Measurements from ENCODE around the gene PPP2R5E.

Gene PPP2R5E

GRCh38 chr14:63342371-63342770 is 200.8 kb downstream of the PPP2R5E start:
- TF ChIP-seq, protein P1, sequence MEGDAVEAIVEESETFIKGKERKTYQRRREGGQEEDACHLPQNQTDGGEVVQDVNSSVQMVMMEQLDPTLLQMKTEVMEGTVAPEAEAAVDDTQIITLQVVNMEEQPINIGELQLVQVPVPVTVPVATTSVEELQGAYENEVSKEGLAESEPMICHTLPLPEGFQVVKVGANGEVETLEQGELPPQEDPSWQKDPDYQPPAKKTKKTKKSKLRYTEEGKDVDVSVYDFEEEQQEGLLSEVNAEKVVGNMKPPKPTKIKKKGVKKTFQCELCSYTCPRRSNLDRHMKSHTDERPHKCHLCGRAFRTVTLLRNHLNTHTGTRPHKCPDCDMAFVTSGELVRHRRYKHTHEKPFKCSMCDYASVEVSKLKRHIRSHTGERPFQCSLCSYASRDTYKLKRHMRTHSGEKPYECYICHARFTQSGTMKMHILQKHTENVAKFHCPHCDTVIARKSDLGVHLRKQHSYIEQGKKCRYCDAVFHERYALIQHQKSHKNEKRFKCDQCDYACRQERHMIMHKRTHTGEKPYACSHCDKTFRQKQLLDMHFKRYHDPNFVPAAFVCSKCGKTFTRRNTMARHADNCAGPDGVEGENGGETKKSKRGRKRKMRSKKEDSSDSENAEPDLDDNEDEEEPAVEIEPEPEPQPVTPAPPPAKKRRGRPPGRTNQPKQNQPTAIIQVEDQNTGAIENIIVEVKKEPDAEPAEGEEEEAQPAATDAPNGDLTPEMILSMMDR (IDR thresholded peaks at IDR 0.05; ENCODE audit: borderline replicate concordance, insufficient read depth, low read depth, low read length) = no peak
- no peak overlapping the region for H3K4me3 ChIP-seq (ENCODE audit: low read depth, low read length)

DNA sequence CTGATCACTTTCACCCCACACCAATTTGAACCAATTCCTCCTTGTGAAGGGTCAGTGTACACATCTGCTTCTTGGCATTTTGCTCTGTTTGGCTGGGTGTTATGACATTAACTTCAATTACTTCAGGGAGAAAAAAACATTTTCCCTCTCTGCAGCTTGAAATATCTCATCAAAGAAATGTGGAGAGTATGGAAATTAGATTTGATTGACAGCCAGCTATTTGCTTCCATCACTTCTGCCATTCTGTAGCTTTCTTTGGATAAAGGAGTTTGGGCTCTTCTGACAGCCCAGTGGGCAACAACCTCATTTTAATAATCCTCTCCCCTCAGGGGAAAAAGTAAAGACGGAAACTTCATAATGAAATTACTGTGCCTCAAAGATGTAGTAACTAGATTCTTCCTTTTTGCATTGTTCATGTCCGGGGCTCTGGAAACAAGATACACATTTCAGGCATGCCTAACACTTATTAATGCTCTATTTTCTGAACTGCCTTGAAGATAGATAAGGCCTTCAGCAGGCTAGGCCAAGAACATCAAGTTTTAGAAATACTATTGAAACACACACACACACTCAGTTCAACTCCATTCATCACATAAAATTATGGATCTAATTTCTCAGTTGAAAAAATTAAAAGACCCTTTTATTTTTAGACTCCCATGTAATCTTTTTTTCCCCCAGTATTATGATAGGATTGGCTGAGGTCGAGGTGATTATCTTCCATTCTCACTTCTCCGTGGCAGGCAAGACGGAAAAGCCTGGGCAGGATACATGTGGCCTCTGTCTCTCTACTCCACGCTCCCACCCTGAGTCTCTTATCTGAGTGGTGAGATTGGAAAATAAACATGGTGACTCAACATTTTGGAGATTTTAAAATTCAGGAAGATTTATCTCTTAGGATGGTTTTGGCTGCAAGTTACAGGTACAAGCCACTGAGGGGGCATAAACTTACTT is 214.1 kb downstream of the PPP2R5E start:
- H3K4me3 ChIP-seq (ENCODE audit: low read depth, low read length) = no peak overlapping the region
- TF ChIP-seq, protein P1 (IDR thresholded peaks at IDR 0.05; ENCODE audit: borderline replicate concordance, insufficient read depth, low read depth, low read length) = no peak

GRCh38 chr14:63326840-63327239 is 216.3 kb downstream of the PPP2R5E start:
- H3K4me3 ChIP-seq (ENCODE audit: low read depth, low read length) = no peak overlapping the region
- TF ChIP-seq, protein P1 (IDR thresholded peaks at IDR 0.05; ENCODE audit: borderline replicate concordance, insufficient read depth, low read depth, low read length) = no peak

GRCh38 chr14:63322897-63323573 is 220.1 kb downstream of the PPP2R5E start:
- H3K4me3 ChIP-seq (ENCODE audit: low read depth, low read length) = no peak overlapping the region
- TF ChIP-seq, protein P1 (IDR thresholded peaks at IDR 0.05; ENCODE audit: borderline replicate concordance, insufficient read depth, low read depth, low read length) = no peak

DNA sequence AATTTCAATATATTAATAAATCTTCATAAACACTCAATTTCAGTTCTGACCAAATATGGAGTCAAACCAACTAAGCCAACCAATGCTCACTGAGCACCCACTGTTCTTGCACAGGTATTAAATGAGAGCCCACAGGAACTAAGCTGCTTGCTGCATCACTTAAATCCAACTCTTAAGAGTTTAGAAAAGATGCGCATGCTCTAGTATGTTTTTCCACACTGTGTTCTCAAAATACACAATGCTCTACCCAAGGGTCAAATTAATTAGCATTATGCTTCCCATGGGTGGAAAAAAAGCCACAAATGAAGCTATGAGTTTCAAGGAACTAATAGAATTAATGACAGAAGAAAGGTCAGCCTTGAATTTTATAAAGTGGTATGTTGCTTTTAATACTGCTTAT is 220.7 kb downstream of the PPP2R5E start:
- H3K4me3 ChIP-seq (ENCODE audit: low read depth, low read length) = no peak overlapping the region
- TF ChIP-seq, protein P1 (IDR thresholded peaks at IDR 0.05; ENCODE audit: borderline replicate concordance, insufficient read depth, low read depth, low read length) = no peak

Data from GM12875 (cell line).